ENCODE data around the gene AEN. TPM values are rescaled to one million over a fixed set of nuclear protein-coding genes. Genes with fewer than 3 reads are reported as not detected.
A peak's percentile ranks its signal among the peaks of the same experiment; 100 is the strongest.

The AEN gene
- total RNA-seq (10 to 100 TPM; 40.7 to 43.7 TPM), total RNA-seq (36.0 to 355 (median 82.3) reads per million in 172 experiments)
- 20.4 TPM for polyA plus RNA-seq (2013, experiment 1 of 2)
- polyA plus RNA-seq (2013, experiment 2 of 2), result 23.2 TPM

- no peaks in the 10 kb centered on the region for H3K27me3 ChIP-seq (ENCODE audit: control insufficient read depth in 1 of 2, insufficient read depth in 2 of 2, low read length in 2 of 2)
- ChIA-PET POLR2A (interaction anchor here (1.0 to 2.2 kb wide), 10 partner anchors 11 to 467 kb away, joined by 3 to 42 read pairs (median 7); partner anchors contain the start of genes ABHD2, MRPL46 and MRPS11), CTCF (interaction anchor here (1.0 to 2.1 kb wide), 5 partner anchors 10 to 283 kb away, joined by 3 to 12 read pairs (median 3); partner anchors contain the start of gene ISG20)
- DNase-seq, result peak; percentile 91 to 98 (median 94)
- H3K36me3 ChIP-seq (ENCODE audit: insufficient read depth, low read length), result peaks cover 2% of the 10 kb centered on the region
- H3K27me3 Mint-ChIP-seq, result peaks cover 9% of the 10 kb centered on the region
- H3K27ac ChIP-seq (ENCODE audit: low read depth in 1 of 2, low read length in 2 of 2), result peak within 1 kb of the TSS; percentile 84 to 86
- H3K4me1 ChIP-seq (ENCODE audit: insufficient read depth, low read length), result peaks cover 55% of the 10 kb centered on the region
- H3K4me3 Mint-ChIP-seq, result peak within 1 kb of the TSS; percentile 95
- peak; percentile 82 for ATAC-seq (ENCODE audit: poor library complexity)
- peak within 1 kb of the TSS; percentile 77 for H3K4me3 ChIP-seq (ENCODE audit: low read length)
- H3K36me3 Mint-ChIP-seq (ENCODE audit: low read depth), result peaks cover 21% of the 10 kb centered on the region
- TF ChIP-seq CTCF (IDR thresholded peaks at IDR 0.05), result no peak
- no peaks in the 10 kb centered on the region for H3K9me3 ChIP-seq (ENCODE audit: control insufficient read depth in 1 of 2, insufficient read depth in 1 of 2, low read length in 2 of 2)
- H3K27ac Mint-ChIP-seq, result peak within 1 kb of the TSS; percentile 95
- H3K9me3 Mint-ChIP-seq, result no peaks in the 10 kb centered on the region
- H3K4me1 Mint-ChIP-seq (ENCODE audit: low read depth), result peaks cover 50% of the 10 kb centered on the region
- intact Hi-C loops (cut with DNase I, micrococcal nuclease), result loop anchor here (1.0 to 10.0 kb wide), 12 partner anchors 74 to 714 kb away; partner anchors contain the start of genes DET1 (in 2 of the 2), POLG (in 2 of the 2), ABHD2 (in 1 of the 2) and FANCI (in 1 of the 2)
Observed at GRCh38 chr15:88620995-88621772, at the start of gene AEN. TSS of gene AEN (plus strand) at chr15:88621340. CDS start at chr15:88626210, 4,870 bp downstream.

GRCh38 chr15:88571852-88572259 is 49.3 kb upstream of the AEN start:
- no peaks in the 10 kb centered on the region for H3K9me3 Mint-ChIP-seq
- H3K36me3 ChIP-seq (ENCODE audit: insufficient read depth, low read length), result no peaks in the 10 kb centered on the region
- no peaks in the 10 kb centered on the region for H3K9me3 ChIP-seq (ENCODE audit: control insufficient read depth in 1 of 2, insufficient read depth in 1 of 2, low read length in 2 of 2)
- no peak overlapping the region for H3K4me3 Mint-ChIP-seq
- no peak for ATAC-seq (ENCODE audit: poor library complexity)
- intact Hi-C loops (cut with DNase I, micrococcal nuclease), result no loop called here
- ChIA-PET CTCF (no interaction called here), POLR2A (no interaction called here)
- no peak for TF ChIP-seq CTCF (IDR thresholded peaks at IDR 0.05)
- DNase-seq, result no peak
- no peak overlapping the region for H3K27ac ChIP-seq (ENCODE audit: low read depth in 1 of 2, low read length in 2 of 2)
- H3K4me1 Mint-ChIP-seq (ENCODE audit: low read depth), result no peaks in the 10 kb centered on the region
- no peaks in the 10 kb centered on the region for H3K36me3 Mint-ChIP-seq (ENCODE audit: low read depth)
- no peaks in the 10 kb centered on the region for H3K27me3 ChIP-seq (ENCODE audit: control insufficient read depth in 1 of 2, insufficient read depth in 2 of 2, low read length in 2 of 2)
- H3K4me1 ChIP-seq (ENCODE audit: insufficient read depth, low read length), result no peaks in the 10 kb centered on the region
- no peak overlapping the region for H3K27ac Mint-ChIP-seq
- H3K4me3 ChIP-seq (ENCODE audit: low read length), result no peak overlapping the region
- peaks cover 14% of the 10 kb centered on the region for H3K27me3 Mint-ChIP-seq

- Histone ChIP-seq H3K9me3 (ENCODE audit: control insufficient read depth in 1 of 2, insufficient read depth in 1 of 2, low read length in 2 of 2) (no peaks in the 10 kb centered on the region), H3K4me3 (ENCODE audit: low read length) (no peak overlapping the region), H3K27me3 (ENCODE audit: control insufficient read depth in 1 of 2, insufficient read depth in 2 of 2, low read length in 2 of 2) (no peaks in the 10 kb centered on the region), H3K36me3 (ENCODE audit: insufficient read depth, low read length) (no peaks in the 10 kb centered on the region), H3K4me1 (ENCODE audit: insufficient read depth, low read length) (no peaks in the 10 kb centered on the region), H3K27ac (ENCODE audit: low read depth in 1 of 2, low read length in 2 of 2) (no peak overlapping the region)
- Mint-ChIP-seq H3K9me3 (no peaks in the 10 kb centered on the region), H3K27ac (no peak overlapping the region), H3K27me3 (peaks cover 11% of the 10 kb centered on the region), H3K4me1 (ENCODE audit: low read depth) (no peaks in the 10 kb centered on the region), H3K36me3 (ENCODE audit: low read depth) (no peaks in the 10 kb centered on the region), H3K4me3 (no peak overlapping the region)
- POLR2A ChIA-PET, result no interaction called here
- TF ChIP-seq CTCF (IDR thresholded peaks at IDR 0.05), result no peak
- ATAC-seq (ENCODE audit: poor library complexity), result no peak
- CTCF ChIA-PET, result no interaction called here
- DNase-seq, result no peak
- intact Hi-C loops (cut with DNase I, micrococcal nuclease), result no loop called here
Observed at GRCh38 chr15:88574077-88574476, 47.1 kb upstream of the AEN start.
